Measurements from ENCODE around the gene PIP. TPM values are rescaled to one million over a fixed set of nuclear protein-coding genes. Genes with fewer than 3 reads are reported as not detected.

Gene PIP
- total RNA-seq, 2 donors from 2014 or later: not detected

- Mint-ChIP-seq H3K4me3 (no peak overlapping the region), H3K36me3 (ENCODE audit: low read depth) (no peaks in the 10 kb centered on the region), H3K9me3 (no peaks in the 10 kb centered on the region), H3K27ac (no peak overlapping the region), H3K4me1 (peaks cover 16% of the 10 kb centered on the region), H3K27me3 (ENCODE audit: insufficient read depth) (peaks cover under 1% of the 10 kb centered on the region)
- peak; percentile 56 for DNase-seq
- H3K4me1 ChIP-seq (ENCODE audit: control insufficient read depth, insufficient read depth, low read length): peaks cover 3% of the 10 kb centered on the region
- H3K9ac ChIP-seq (ENCODE audit: extremely low read depth, low read length, poor library complexity, severe bottlenecking): no peak overlapping the region
- no peaks in the 10 kb centered on the region for H3K36me3 ChIP-seq (ENCODE audit: control insufficient read depth, insufficient read depth, low read length)
- H3K27ac ChIP-seq (ENCODE audit: low read depth, low read length): no peak overlapping the region
- no peaks in the 10 kb centered on the region for H3K27me3 ChIP-seq (ENCODE audit: control insufficient read depth, insufficient read depth, low read length, poor library complexity, severe bottlenecking)
- no peaks in the 10 kb centered on the region for H3K9me3 ChIP-seq (ENCODE audit: control insufficient read depth, low read length)
- no peak for TF ChIP-seq CTCF (conservative IDR thresholded peaks at IDR 0.05)
- WGBS, 2 experiments (ENCODE audit: insufficient coverage in 1 of 2, insufficient read length in 1 of 2): 82 to 84% methylated on average over 5 to 6 of the region's 6 CpGs
- no peak overlapping the region for H3K4me3 ChIP-seq (ENCODE audit: low read length)
Observed at GRCh38 chr7:143188994-143189393, 57.1 kb downstream of the PIP start.

Other genes starting within 250 kb of the PIP start
- 1 to 10 TPM; 2.7 to 4.1 TPM for gene TRPV6, start 246.3 kb upstream of the PIP start, total RNA-seq
- under 1 TPM; 0.15 to 0.22 TPM for gene TRPV5, start 198.3 kb upstream of the PIP start, total RNA-seq
- gene LLCFC1, start 192.6 kb upstream of the PIP start, total RNA-seq: not detected
- gene KEL, start 169.7 kb upstream of the PIP start, total RNA-seq: 10 to 100 TPM; 79.4 to 86.0 TPM
- gene OR9A2, start 104.9 kb upstream of the PIP start, total RNA-seq: not detected
- gene OR6V1, start 79.7 kb upstream of the PIP start, total RNA-seq: not detected
- gene TAS2R39, start 51.3 kb downstream of the PIP start, total RNA-seq: not detected
- not detected for gene TAS2R40, start 90.0 kb downstream of the PIP start, total RNA-seq
- gene GSTK1, start 131.4 kb downstream of the PIP start, total RNA-seq: 10 to 100 TPM; 61.1 to 75.0 TPM
- gene TMEM139, start 152.9 kb downstream of the PIP start, total RNA-seq: 1 to 10 TPM; 1.6 to 2.3 TPM
- gene CASP2, start 156.3 kb downstream of the PIP start, total RNA-seq: 10 to 100 TPM; 47.9 to 48.3 TPM
- under 1 TPM in 1 of 2 donors, not detected in 1; 0.53 TPM for gene CLCN1, start 184.0 kb downstream of the PIP start, total RNA-seq
- gene FAM131B, start 230.6 kb downstream of the PIP start, total RNA-seq: 1 to 10 TPM; 1.9 to 3.6 TPM
- 100 to 1,000 TPM; 127 to 161 TPM for gene ZYX, start 249.3 kb downstream of the PIP start, total RNA-seq